GM12878 (cell line): ENCODE measurements around the gene CBS. TPM values are rescaled to one million over a fixed set of nuclear protein-coding genes. Genes with fewer than 3 reads are reported as not detected.

Experiments used
- ATAC-seq: fragments of 200-7000 bp; cut with Tn5 transposase; 3 replicates; pipeline ENCODE4 v1.9.1; 2020; ENCODE audit warnings: mild to moderate bottlenecking, moderate library complexity
- BruUV-seq: library from RNA; stranded (reverse); fragments of 400-500 nt; replicated peaks from 2 replicates; lab custom pipeline; 2021; lab: Mats Ljungman, UMichigan
- CTCF ChIA-PET: fragments of 300-600 bp; sonication (Branson Sonifier 250); formaldehyde crosslinking; extraction: SDS; loops from one replicate; lab custom pipeline; 2021; ENCODE audit warnings: inconsistent platforms; lab: Yijun Ruan, JAX
- POLR2A ChIA-PET: fragments of 350-600 bp; formaldehyde crosslinking; extraction: SDS; loops from one replicate; lab custom pipeline; 2021; ENCODE audit warnings: inconsistent platforms; lab: Charles Lee
- RAD21 ChIA-PET: fragments of 300-600 bp; sonication (Branson Sonifier 250); formaldehyde crosslinking; loops from one replicate; lab custom pipeline; 2023; ENCODE audit warnings: antibody characterized with exemption; ENCODE audit not compliant: unreplicated experiment; lab: Charles Lee
- SMC1A ChIA-PET: fragments of 300-600 bp; sonication (Branson Sonifier 250); formaldehyde crosslinking; loops from one replicate; lab custom pipeline; 2023; ENCODE audit not compliant: unreplicated experiment, uncharacterized antibody; lab: Charles Lee
- DNase-seq: peaks from one replicate; pipeline ENCODE4 v3.0.0-alpha.2; 2011; ENCODE audit warnings: low read depth, low spot score
- FAIRE-seq: peaks from 3 replicates; lab custom pipeline; 2011; peaks lifted over from hg19 to GRCh38; lab: Jason Lieb, UNC
- H2AFZ ChIP-seq: 2 replicates; pipeline ENCODE4 v1.6.0; 2011; ENCODE audit warnings: low read depth, low read length, control low read depth; ENCODE audit not compliant: control insufficient read depth
- H3K27ac ChIP-seq: 2 replicates; pipeline ENCODE4 v1.5.1; 2011; ENCODE audit warnings: control low read depth; ENCODE audit not compliant: control insufficient read depth, insufficient read depth
- H3K27me3 ChIP-seq, 2 experiments: replicated peaks in 1 of 2; 2 replicates each; pipeline versions ENCODE4 v1.6.0 to v1.6.1; 2011; ENCODE audit warnings: low read length in 1 of 2; ENCODE audit not compliant: control insufficient read depth in 2 of 2, insufficient read depth in 2 of 2
- H3K36me3 ChIP-seq, 2 experiments: 2 replicates each; pipeline ENCODE4 v1.5.1; 2011; ENCODE audit warnings: low read length in 1 of 2; ENCODE audit not compliant: control insufficient read depth in 2 of 2, insufficient read depth in 2 of 2
- H3K4me1 ChIP-seq: 2 replicates; pipeline ENCODE4 v1.6.1; 2011; ENCODE audit warnings: mild to moderate bottlenecking, low read length, moderate library complexity, mixed read lengths; ENCODE audit not compliant: control insufficient read depth, insufficient read depth
- H3K4me2 ChIP-seq: 2 replicates; pipeline ENCODE4 v1.6.0; 2011; ENCODE audit warnings: control low read depth; ENCODE audit not compliant: control insufficient read depth, insufficient read depth
- H3K4me3 ChIP-seq: fragments of 200-600 bp; sonication (generic); 2 replicates; pipeline ENCODE4 v1.5.1; 2016
- H3K79me2 ChIP-seq: 2 replicates; pipeline ENCODE4 v1.6.0; 2011; ENCODE audit warnings: low read length; ENCODE audit not compliant: control insufficient read depth, insufficient read depth
- H3K9ac ChIP-seq: 2 replicates; pipeline ENCODE4 v1.8.0; 2011; ENCODE audit warnings: low read length, control low read depth, mixed read lengths; ENCODE audit not compliant: control insufficient read depth, insufficient read depth
- H3K9me3 ChIP-seq: replicated peaks from 3 replicates; pipeline ENCODE4 v1.5.1; 2011; ENCODE audit warnings: mild to moderate bottlenecking, low read length; ENCODE audit not compliant: control insufficient read depth, insufficient read depth
- H4K20me1 ChIP-seq: 2 replicates; pipeline ENCODE4 v1.6.0; 2011; ENCODE audit not compliant: control insufficient read depth, insufficient read depth
- BHLHE40 ChIP-seq, 2 experiments: fragments of 450-650 bp in 1 of 2; IDR thresholded peaks; 2 replicates each; pipeline ENCODE4 v1.6.1; 2011 to 2017; ENCODE audit warnings: low read depth in 2 of 2, borderline replicate concordance in 1 of 2, improper control_type of control experiment in 1 of 2, low read length in 1 of 2, mild to moderate bottlenecking in 1 of 2
- ELK1 ChIP-seq: IDR thresholded peaks from 2 replicates; pipeline ENCODE4 v1.6.1; 2012; ENCODE audit warnings: low read depth, low read length, improper control_type of control experiment
- ESRRA ChIP-seq: IDR thresholded peaks from 2 replicates; pipeline ENCODE4 v1.6.1; 2012; ENCODE audit warnings: mild to moderate bottlenecking, low read length, improper control_type of control experiment
- FOXM1 ChIP-seq: IDR thresholded peaks from 2 replicates; pipeline ENCODE4 v1.6.1; 2012; ENCODE audit warnings: low read depth, mild to moderate bottlenecking, inconsistent platforms, low read length, moderate library complexity
- IRF4 ChIP-seq: IDR thresholded peaks from 2 replicates; pipeline ENCODE4 v1.6.1; 2011; ENCODE audit warnings: low read depth, low read length
- MXI1 ChIP-seq: fragments of 150-350 bp; IDR thresholded peaks from 2 replicates; pipeline ENCODE4 v1.6.1; 2011; ENCODE audit warnings: low read depth, mild to moderate bottlenecking, inconsistent platforms, low read length, improper control_type of control experiment
- MYC ChIP-seq: IDR thresholded peaks from 2 replicates; pipeline ENCODE4 v1.6.1; 2011; ENCODE audit warnings: mild to moderate bottlenecking, low read length, moderate library complexity, inconsistent platforms; ENCODE audit not compliant: insufficient read depth, insufficient replicate concordance, insufficient read length, severe bottlenecking
- PML ChIP-seq: IDR thresholded peaks from 2 replicates; pipeline ENCODE4 v1.6.1; 2012; ENCODE audit warnings: low read length, inconsistent platforms
- POLR2A ChIP-seq: IDR thresholded peaks from 2 replicates; pipeline ENCODE4 v1.6.1; 2011; ENCODE audit warnings: low read depth, mild to moderate bottlenecking, low read length
- POU2F2 ChIP-seq: IDR thresholded peaks from 3 replicates; pipeline ENCODE4 v1.6.1; 2011; ENCODE audit warnings: low read depth, mild to moderate bottlenecking, low read length, borderline replicate concordance
- RB1 ChIP-seq: fragments of 450-650 bp; formaldehyde crosslinking; IDR thresholded peaks from 2 replicates; pipeline ENCODE4 v1.6.1; 2017; ENCODE audit warnings: mild to moderate bottlenecking, borderline replicate concordance
- RFX5 ChIP-seq: IDR thresholded peaks from 2 replicates; pipeline ENCODE4 v1.6.1; 2011; ENCODE audit warnings: low read depth, low read length, improper control_type of control experiment
- SIN3A ChIP-seq: IDR thresholded peaks from 2 replicates; pipeline ENCODE4 v1.6.1; 2012; ENCODE audit warnings: low read depth, low read length, improper control_type of control experiment
- SMARCA5 ChIP-seq: fragments of 450-650 bp; IDR thresholded peaks from 2 replicates; pipeline ENCODE4 v1.6.1; 2017; ENCODE audit warnings: mild to moderate bottlenecking
- SP1 ChIP-seq: IDR thresholded peaks from one replicate; pipeline ENCODE4 v1.6.1; 2011; ENCODE audit warnings: low read depth, low read length
- SRF ChIP-seq, 2 experiments: IDR thresholded peaks; 2 replicates each; pipeline ENCODE4 v1.6.1; 2011; ENCODE audit warnings: low read depth in 2 of 2, low read length in 2 of 2, mild to moderate bottlenecking in 1 of 2, moderate library complexity in 1 of 2
- TBL1XR1 ChIP-seq: IDR thresholded peaks from 2 replicates; pipeline ENCODE4 v1.6.1; 2012; ENCODE audit warnings: low read depth, low read length, improper control_type of control experiment
- WRNIP1 ChIP-seq: IDR thresholded peaks from 2 replicates; pipeline ENCODE4 v1.6.1; 2011; ENCODE audit warnings: low read depth, low read length, improper control_type of control experiment, borderline replicate concordance
- WGBS: methylation state at CpG from one replicate; pipeline ENCODE4 v1.1.6; 2016; ENCODE audit warnings: low lambda C conversion rate; ENCODE audit not compliant: insufficient replicate concordance, insufficient coverage; ENCODE audit errors: missing lambda C conversion rate; 5-methylcytosine and 5-hydroxymethylcytosine counted together
- in situ Hi-C: fragments of 300-500 bp; cut with MboI; formaldehyde crosslinking; loops from 9 replicates; pipeline ENCODE4 v1.14.3; 2018; ENCODE audit warnings: mixed read lengths
- intact Hi-C: fragments of 100-400 bp; cut with micrococcal nuclease; formaldehyde crosslinking; loops from one replicate; pipeline ENCODE4 v1.14.2; 2022; ENCODE audit not compliant: unreplicated experiment
- polyA plus RNA-seq, 11 experiments: library from polyadenylated mRNA; depleted of rRNA in 4 of 11; unstranded in 6 of 11; stranded (reverse) in 5 of 11; fragments of >200 nt; fragmentation: Nextera tagmentation in 4 of 11; fragmentation: Illumina TruSeq in 1 of 11; extraction: Ambion mirVana in 4 of 11; extraction: Trizol in 1 of 11; gene quantifications; 1 replicate in 1 of 11; 2 replicates in 10 of 11; pipeline versions ENCODE4 v1.2.1 to v1.2.3, GENCODE V29; 2011 to 2016; ENCODE audit warnings: inconsistent platforms in 2 of 11, missing spikeins in 2 of 11, low read depth in 1 of 11
- total RNA-seq, 4 experiments: library from RNA; depleted of rRNA in 3 of 4; stranded (reverse); fragments of >200 nt in 3 of 4; fragmentation: Illumina TruSeq in 1 of 4; extraction: Trizol in 1 of 4; gene quantifications; 2 replicates each; pipeline versions ENCODE4 v1.2.1 to v1.2.3, GENCODE V29; 2013 to 2021
- TF ChIP-seq, protein P1 (sequence below): fragments of 450-650 bp; IDR thresholded peaks from 2 replicates; pipeline ENCODE4 v1.6.1; 2018; ENCODE audit warnings: mild to moderate bottlenecking, low read depth, moderate library complexity; ENCODE audit not compliant: partially characterized antibody
- TF ChIP-seq, protein P2 (sequence below): fragments of 450-650 bp; IDR thresholded peaks from 2 replicates; pipeline ENCODE4 v1.6.1; 2018; ENCODE audit warnings: borderline replicate concordance, mild to moderate bottlenecking; ENCODE audit not compliant: partially characterized antibody

Gene CBS
- total and polyA plus RNA-seq, 10 of the 15 experiments (the other 5 are each of a cell fraction or from before 2014, with no cell fraction given), result 0.10 to 4.4 (median 2.0) TPM

DNA sequence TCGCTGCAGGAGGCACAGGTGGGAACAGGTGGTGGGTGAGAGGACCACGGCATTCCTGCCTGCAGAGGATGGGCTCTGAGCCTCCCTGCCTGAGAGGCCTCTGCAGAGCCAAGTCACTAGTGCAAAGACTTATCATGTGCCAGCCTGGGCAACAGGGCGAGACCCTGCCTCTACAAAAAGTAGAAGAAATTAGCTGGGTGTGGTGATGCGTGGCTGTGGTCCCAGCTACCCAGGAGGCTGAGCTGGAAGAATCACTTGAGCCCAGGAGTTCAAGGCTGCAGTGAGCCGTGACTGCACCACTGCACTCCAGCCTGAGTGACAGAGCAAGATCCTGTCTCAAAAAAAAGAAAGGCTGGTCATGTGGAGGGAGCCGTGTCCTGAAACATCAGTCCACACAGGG, 54.9 kb downstream of the CBS start (continued):
- TF ChIP-seq ELK1, result no peak
- no peak for TF ChIP-seq POU2F2
- no peak for TF ChIP-seq SIN3A
- no peak for TF ChIP-seq MXI1
- no peak for TF ChIP-seq MYC
- TF ChIP-seq, all 136 proteins: peak for 0

DNA sequence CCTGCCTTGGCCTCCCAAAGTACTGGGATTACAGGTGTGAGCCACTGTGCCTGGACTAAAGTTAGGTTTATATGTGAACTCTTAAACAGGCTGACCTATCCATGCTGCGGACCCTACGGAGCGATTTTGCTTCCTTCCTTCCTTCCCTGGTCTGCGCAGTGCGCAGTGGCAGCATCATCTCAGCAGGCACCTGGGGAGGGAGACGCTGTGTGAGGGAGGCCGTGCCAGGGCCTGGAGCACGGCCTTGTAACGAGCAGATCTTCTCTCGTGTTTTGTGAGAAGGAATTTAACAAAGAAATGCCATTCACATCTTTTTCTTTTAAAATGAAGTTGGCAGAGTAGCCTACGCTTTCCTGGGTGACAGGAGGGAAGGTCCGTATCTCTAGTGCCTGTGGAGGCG, 55.5 kb downstream of the CBS start:
- Histone ChIP-seq H3K4me1 (peaks cover 7% of the 10 kb centered on the region), H3K9ac (no peak overlapping the region), H3K27ac (no peak overlapping the region), H3K27me3 (no peaks in the 10 kb centered on the region), H3K36me3 (peaks cover 7 to 9% of the 10 kb centered on the region in 2 experiments; a peak in 3 of 4 replicates), H4K20me1 (no peaks in the 10 kb centered on the region), H3K9me3 (no peaks in the 10 kb centered on the region), H2AFZ (no peak overlapping the region), H3K4me2 (no peak overlapping the region), H3K4me3 (no peak overlapping the region), H3K79me2 (no peaks in the 10 kb centered on the region)
- no peak for ATAC-seq
- ChIA-PET POLR2A (no interaction called here), CTCF (no interaction called here), RAD21 (no interaction called here), SMC1A (no interaction called here)
- DNase-seq, result no peak
- intact Hi-C loops, result no loop called here
- no TSS peak for BruUV-seq
- no peak for FAIRE-seq
- in situ Hi-C loops, result no loop called here
- WGBS, result 85% methylated on average over 13 of the region's 13 CpGs
- TF ChIP-seq IRF4, result no peak
- TF ChIP-seq POLR2A, result no peak
- TF ChIP-seq, protein P1, sequence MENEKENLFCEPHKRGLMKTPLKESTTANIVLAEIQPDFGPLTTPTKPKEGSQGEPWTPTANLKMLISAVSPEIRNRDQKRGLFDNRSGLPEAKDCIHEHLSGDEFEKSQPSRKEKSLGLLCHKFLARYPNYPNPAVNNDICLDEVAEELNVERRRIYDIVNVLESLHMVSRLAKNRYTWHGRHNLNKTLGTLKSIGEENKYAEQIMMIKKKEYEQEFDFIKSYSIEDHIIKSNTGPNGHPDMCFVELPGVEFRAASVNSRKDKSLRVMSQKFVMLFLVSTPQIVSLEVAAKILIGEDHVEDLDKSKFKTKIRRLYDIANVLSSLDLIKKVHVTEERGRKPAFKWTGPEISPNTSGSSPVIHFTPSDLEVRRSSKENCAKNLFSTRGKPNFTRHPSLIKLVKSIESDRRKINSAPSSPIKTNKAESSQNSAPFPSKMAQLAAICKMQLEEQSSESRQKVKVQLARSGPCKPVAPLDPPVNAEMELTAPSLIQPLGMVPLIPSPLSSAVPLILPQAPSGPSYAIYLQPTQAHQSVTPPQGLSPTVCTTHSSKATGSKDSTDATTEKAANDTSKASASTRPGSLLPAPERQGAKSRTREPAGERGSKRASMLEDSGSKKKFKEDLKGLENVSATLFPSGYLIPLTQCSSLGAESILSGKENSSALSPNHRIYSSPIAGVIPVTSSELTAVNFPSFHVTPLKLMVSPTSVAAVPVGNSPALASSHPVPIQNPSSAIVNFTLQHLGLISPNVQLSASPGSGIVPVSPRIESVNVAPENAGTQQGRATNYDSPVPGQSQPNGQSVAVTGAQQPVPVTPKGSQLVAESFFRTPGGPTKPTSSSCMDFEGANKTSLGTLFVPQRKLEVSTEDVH, result no peak
- TF ChIP-seq WRNIP1, result no peak
- TF ChIP-seq RB1, result no peak
- TF ChIP-seq TBL1XR1, result no peak
- TF ChIP-seq SRF (IDR thresholded peaks at IDR 0.05; ENCODE audit: low read depth in 2 of 2, low read length in 2 of 2), result no peak
- TF ChIP-seq RFX5, result no peak
- TF ChIP-seq SP1, result no peak
- TF ChIP-seq BHLHE40 (IDR thresholded peaks at IDR 0.05; ENCODE audit: borderline replicate concordance in 1 of 2, low read depth in 2 of 2, low read length in 1 of 2), result no peak
- no peak for TF ChIP-seq FOXM1
- TF ChIP-seq PML, result no peak
- TF ChIP-seq ESRRA, result no peak
- TF ChIP-seq, protein P2, sequence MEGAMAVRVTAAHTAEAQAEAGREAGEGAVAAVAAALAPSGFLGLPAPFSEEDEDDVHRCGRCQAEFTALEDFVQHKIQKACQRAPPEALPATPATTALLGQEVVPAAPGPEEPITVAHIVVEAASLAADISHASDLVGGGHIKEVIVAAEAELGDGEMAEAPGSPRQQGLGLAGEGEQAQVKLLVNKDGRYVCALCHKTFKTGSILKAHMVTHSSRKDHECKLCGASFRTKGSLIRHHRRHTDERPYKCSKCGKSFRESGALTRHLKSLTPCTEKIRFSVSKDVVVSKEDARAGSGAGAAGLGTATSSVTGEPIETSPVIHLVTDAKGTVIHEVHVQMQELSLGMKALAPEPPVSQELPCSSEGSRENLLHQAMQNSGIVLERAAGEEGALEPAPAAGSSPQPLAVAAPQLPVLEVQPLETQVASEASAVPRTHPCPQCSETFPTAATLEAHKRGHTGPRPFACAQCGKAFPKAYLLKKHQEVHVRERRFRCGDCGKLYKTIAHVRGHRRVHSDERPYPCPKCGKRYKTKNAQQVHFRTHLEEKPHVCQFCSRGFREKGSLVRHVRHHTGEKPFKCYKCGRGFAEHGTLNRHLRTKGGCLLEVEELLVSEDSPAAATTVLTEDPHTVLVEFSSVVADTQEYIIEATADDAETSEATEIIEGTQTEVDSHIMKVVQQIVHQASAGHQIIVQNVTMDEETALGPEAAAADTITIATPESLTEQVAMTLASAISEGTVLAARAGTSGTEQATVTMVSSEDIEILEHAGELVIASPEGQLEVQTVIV, result no peak
- no peak for TF ChIP-seq SMARCA5
